Measurements from ENCODE around the gene MAGEA4.
"Not testable (repeated sequence)": the region's sequence is repeated elsewhere in the genome, so short reads cannot be mapped to it uniquely, and the experiment has no call there.

Gene MAGEA4

DNA sequence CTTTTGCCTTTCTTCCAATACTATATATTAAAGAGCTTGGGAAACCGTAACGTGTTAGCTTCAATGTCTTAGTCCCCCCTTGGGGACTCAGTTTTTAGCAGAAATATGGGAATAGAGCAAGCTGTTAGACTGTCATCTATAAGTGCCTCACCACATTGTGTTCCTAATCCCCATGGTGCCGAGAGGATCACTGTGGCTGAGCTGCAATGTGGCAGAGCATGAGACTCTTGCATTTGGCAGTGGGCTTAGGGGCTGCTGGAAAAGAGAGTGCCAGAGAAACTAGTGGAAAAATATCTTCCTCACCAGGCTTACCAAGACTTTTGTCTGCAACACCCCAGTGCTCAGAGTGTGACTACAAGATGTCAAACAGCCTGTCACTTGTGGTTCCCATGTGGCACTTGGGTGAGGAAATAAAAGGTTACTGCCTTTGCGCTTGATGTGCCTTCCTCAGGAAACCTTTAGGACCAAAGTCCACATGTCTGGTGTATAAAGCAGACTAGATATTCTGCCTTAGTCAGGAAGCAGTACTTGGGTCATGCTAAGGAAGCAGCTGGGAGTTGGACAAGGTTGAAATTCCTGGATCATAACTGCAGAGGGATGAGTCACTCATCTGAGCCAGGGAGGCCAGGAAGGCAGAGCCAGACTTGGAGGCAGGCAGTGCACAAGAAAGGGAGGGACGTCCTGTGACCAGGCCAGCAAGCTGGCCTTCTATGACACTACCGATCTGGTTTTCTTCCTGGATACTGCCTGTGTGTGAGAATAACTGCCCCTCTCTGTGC, 9.7 kb upstream of the MAGEA4 start:
- TF ChIP-seq, protein P1, sequence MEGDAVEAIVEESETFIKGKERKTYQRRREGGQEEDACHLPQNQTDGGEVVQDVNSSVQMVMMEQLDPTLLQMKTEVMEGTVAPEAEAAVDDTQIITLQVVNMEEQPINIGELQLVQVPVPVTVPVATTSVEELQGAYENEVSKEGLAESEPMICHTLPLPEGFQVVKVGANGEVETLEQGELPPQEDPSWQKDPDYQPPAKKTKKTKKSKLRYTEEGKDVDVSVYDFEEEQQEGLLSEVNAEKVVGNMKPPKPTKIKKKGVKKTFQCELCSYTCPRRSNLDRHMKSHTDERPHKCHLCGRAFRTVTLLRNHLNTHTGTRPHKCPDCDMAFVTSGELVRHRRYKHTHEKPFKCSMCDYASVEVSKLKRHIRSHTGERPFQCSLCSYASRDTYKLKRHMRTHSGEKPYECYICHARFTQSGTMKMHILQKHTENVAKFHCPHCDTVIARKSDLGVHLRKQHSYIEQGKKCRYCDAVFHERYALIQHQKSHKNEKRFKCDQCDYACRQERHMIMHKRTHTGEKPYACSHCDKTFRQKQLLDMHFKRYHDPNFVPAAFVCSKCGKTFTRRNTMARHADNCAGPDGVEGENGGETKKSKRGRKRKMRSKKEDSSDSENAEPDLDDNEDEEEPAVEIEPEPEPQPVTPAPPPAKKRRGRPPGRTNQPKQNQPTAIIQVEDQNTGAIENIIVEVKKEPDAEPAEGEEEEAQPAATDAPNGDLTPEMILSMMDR (IDR thresholded peaks at IDR 0.05; ENCODE audit: extremely low read depth, insufficient read depth, missing control alignments): no peak
- in situ Hi-C loops (cut with MboI; ENCODE audit: low pct_unique_long_range_greater_than_20kb, low sequenced_read_pairs, unreplicated experiment): no loop called here
- no peak for DNase-seq (ENCODE audit: low spot score)

DNA sequence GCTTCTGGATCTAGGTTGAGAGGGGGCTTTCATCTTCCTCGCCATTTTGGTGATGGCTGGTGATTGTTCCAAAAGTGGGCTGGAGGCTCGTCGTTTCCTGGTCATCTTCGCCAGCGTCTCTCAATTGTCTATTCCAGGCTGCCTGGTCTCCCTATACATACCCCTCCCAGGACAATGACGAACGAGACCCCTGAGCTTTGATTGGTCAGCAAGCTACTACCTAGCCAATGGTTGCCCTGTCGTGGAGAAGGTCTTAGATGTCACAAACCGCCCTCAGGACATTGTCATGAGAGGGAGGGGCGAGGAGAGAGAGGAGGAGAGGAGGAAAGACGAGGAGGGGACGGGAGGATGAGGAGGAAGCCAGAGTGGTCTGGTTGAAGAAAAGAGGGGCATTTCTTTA, 7.7 kb upstream of the MAGEA4 start:
- no peak for DNase-seq (ENCODE audit: low spot score)
- TF ChIP-seq, protein P1 (IDR thresholded peaks at IDR 0.05; ENCODE audit: extremely low read depth, insufficient read depth, missing control alignments): no peak
- in situ Hi-C loops (cut with MboI; ENCODE audit: low pct_unique_long_range_greater_than_20kb, low sequenced_read_pairs, unreplicated experiment): no loop called here

DNA sequence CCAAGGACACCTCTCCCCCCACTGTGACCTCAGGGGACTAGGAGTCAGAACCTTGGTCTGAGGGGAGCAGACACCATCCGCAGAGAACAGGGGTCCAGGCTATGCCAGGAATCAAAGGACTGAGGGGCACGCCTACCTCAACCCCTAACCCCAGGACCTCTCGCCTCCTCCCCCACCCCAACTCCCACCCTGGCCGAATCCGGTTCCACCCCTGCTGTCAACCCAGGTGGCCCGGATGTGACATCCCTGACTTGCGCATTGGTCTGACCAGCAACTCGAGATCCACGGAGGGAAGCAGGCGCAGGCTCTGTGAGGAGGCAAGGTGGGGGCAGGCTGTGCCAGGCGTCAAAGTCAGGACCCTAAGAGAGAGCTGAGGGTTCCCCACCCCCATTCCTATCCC, 468 bp upstream of the MAGEA4 start:
- no peak for DNase-seq (ENCODE audit: low spot score)
- in situ Hi-C loops (cut with MboI; ENCODE audit: low pct_unique_long_range_greater_than_20kb, low sequenced_read_pairs, unreplicated experiment): no loop called here
- TF ChIP-seq, protein P1 (IDR thresholded peaks at IDR 0.05; ENCODE audit: extremely low read depth, insufficient read depth, missing control alignments): no peak

DNA sequence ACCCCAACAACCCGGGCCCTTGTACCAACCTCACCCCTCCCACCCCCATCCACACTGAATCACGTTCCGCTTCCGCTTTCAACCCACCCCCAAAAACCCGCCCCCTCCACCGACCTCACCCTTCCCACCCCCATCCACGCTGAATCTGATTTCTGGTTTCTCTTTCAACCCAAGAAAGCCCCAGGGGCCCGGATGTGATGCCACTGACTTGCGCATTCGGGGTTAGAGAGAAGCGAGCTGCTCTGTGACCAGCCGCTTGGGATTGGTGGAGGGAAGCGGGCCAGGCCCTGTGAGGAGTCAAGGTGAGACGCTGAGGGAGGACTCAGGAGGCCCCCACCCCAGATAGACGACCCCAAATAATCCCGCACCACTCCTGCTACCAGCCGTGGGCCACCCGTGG, 6.0 kb downstream of the MAGEA4 start:
- in situ Hi-C loops (cut with MboI; ENCODE audit: low pct_unique_long_range_greater_than_20kb, low sequenced_read_pairs, unreplicated experiment); DNase-seq (ENCODE audit: low spot score): not testable (repeated sequence)

DNA sequence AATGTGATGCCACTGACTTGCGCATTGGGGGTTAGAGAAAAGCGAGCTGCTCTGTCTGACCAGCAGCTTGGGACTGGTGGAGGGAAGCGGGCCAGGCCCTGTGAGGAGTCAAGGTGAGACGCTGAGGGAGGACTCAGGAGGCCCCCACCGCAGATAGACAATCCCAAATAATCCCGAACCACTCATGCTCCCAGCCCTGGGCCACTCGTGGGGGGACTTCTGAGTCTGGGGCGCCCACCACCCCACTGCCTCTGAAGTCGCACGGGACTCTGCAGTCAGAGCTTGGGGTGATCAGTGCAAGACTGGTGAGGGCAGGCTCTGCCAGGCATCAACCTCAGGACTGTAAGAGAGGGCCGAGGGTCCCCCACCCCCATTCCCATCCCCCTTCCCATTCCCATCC, 6.9 kb downstream of the MAGEA4 start:
- in situ Hi-C loops (cut with MboI; ENCODE audit: low pct_unique_long_range_greater_than_20kb, low sequenced_read_pairs, unreplicated experiment): no loop called here
- TF ChIP-seq, protein P1 (IDR thresholded peaks at IDR 0.05; ENCODE audit: extremely low read depth, insufficient read depth, missing control alignments): no peak
- no peak for DNase-seq (ENCODE audit: low spot score)

DNA sequence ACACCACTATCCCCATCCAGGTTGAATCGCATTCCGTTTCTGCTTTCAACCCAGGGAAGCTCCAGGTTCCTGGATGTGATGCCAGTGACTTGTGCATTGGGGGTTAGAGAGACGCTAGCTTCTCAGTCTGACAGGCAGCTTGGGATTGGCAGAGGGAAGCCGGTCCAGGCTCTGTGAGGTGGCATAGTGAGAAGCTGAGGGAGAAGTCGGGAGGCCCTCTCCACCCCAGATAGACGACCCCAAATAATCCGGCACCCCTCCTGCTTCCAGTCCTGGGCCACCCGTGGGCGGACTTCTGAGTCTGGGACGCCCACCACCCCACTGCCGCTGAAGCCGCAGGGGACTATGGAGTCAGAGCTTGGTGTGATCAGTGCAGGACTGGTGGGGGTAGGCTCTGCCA, 7.4 kb downstream of the MAGEA4 start:
- in situ Hi-C loops (cut with MboI; ENCODE audit: low pct_unique_long_range_greater_than_20kb, low sequenced_read_pairs, unreplicated experiment): no loop called here
- TF ChIP-seq, protein P1 (IDR thresholded peaks at IDR 0.05; ENCODE audit: extremely low read depth, insufficient read depth, missing control alignments): no peak
- no peak for DNase-seq (ENCODE audit: low spot score)

DNA sequence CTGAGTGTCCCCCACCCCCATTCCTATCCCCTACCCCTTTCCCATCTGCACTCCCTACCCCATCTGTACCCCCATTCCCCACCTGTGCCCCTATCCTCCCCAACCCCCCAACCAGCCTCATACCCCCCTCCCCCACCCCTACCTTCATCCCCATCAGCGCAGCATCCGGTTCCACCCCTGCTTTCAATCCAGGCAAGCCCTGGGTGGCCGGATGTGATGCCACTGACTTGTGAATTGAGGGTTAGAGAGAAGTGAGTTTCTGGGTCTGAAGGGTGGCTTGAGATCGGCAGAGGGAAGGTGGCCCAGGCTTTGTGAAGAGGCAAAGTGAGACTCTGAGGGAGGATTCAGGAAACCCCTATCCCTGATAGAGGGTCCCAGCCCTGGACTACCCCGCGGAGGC, 7.8 kb downstream of the MAGEA4 start:
- in situ Hi-C loops (cut with MboI; ENCODE audit: low pct_unique_long_range_greater_than_20kb, low sequenced_read_pairs, unreplicated experiment): no loop called here
- TF ChIP-seq, protein P1 (IDR thresholded peaks at IDR 0.05; ENCODE audit: extremely low read depth, insufficient read depth, missing control alignments): no peak
- DNase-seq (ENCODE audit: low spot score): no peak

Measured in GM13977 (cell line).